OCI-LY3 (cell line): Measurements from ENCODE around the gene SH2D4B.

ENCODE experiments used
- EZH2phosphoT487 ChIP-seq: fragments of 200-600 bp; shearing (Covaris generic); IDR thresholded peaks from 2 replicates; pipeline ENCODE4 v1.6.1; 2018; ENCODE audit warnings: antibody characterized with exemption, mixed run types, low read depth
- TF ChIP-seq, protein P1 (sequence below): fragments of 200-600, 300-600 bp; sonication (generic); IDR thresholded peaks from 2 replicates; pipeline ENCODE4 v1.5.1; 2014; ENCODE audit warnings: antibody characterized with exemption, low read length, low read depth

DNA sequence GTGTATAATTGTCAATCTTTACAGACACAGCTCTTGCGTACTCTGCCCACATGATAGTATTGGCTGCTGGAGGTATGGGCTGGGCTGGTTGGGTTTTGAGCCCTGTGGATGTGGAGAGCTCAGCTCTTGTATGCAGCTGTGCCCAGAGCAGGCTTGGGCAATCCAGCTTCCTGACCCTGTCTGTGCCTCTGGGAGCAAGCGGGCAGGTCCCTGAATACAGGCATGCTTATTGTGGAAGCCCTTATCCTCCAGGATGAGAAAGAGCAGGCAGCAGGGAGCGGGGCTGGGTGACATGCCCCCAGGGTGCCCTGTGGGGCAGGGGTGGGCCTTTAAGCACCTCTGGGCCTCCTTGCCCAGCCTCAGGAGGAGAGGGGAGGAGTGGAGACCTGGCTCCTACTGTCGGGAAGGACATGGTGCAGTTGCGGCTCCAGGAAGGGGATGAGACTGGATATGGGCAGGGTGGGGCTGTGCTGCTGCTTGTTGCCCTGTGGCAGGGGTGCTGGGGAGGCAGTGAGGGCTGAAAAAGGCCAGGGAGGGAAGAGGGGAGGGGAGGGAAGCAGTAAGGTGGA lies 32.7 kb upstream of the SH2D4B start:
- TF ChIP-seq EZH2phosphoT487: no peak
- TF ChIP-seq, protein P1, sequence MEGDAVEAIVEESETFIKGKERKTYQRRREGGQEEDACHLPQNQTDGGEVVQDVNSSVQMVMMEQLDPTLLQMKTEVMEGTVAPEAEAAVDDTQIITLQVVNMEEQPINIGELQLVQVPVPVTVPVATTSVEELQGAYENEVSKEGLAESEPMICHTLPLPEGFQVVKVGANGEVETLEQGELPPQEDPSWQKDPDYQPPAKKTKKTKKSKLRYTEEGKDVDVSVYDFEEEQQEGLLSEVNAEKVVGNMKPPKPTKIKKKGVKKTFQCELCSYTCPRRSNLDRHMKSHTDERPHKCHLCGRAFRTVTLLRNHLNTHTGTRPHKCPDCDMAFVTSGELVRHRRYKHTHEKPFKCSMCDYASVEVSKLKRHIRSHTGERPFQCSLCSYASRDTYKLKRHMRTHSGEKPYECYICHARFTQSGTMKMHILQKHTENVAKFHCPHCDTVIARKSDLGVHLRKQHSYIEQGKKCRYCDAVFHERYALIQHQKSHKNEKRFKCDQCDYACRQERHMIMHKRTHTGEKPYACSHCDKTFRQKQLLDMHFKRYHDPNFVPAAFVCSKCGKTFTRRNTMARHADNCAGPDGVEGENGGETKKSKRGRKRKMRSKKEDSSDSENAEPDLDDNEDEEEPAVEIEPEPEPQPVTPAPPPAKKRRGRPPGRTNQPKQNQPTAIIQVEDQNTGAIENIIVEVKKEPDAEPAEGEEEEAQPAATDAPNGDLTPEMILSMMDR: no peak
